H1 (cell line): ENCODE data around the gene ACP4.

Experiments
- ASH2L ChIP-seq: fragments of 200-600, 300-600 bp; sonication (generic); IDR thresholded peaks from one replicate; pipeline ENCODE4 v1.7.1; 2017; ENCODE audit warnings: low read length
- GABPA ChIP-seq: IDR thresholded peaks from 2 replicates; pipeline ENCODE4 v1.6.1; 2011; ENCODE audit warnings: mild to moderate bottlenecking, low read length, moderate library complexity, borderline replicate concordance; ENCODE audit not compliant: insufficient read depth
- PHF8 ChIP-seq: fragments of 200-600 bp; sonication (generic); conservative IDR thresholded peaks from 2 replicates; pipeline ENCODE4 v1.7.1; 2012; ENCODE audit warnings: low read depth, mild to moderate bottlenecking, inconsistent platforms, low read length, moderate library complexity
- POLR2AphosphoS5 ChIP-seq: IDR thresholded peaks from 2 replicates; pipeline ENCODE4 v1.6.1; 2011; ENCODE audit warnings: low read depth, low read length
- ZNF274 ChIP-seq: IDR thresholded peaks from 2 replicates; pipeline ENCODE4 v1.7.0; 2012; ENCODE audit warnings: low read length, borderline replicate concordance; ENCODE audit errors: extremely low read depth
- TF ChIP-seq, protein P1 (sequence below): IDR thresholded peaks from 2 replicates; pipeline ENCODE4 v1.6.1; 2012; ENCODE audit warnings: inconsistent platforms
- TF ChIP-seq, protein P2 (sequence below), 3 experiments: IDR thresholded peaks; 1 replicate in 2 of 3; 2 replicates in 1 of 3; pipeline versions ENCODE4 v1.5.1 to v1.6.1; 2011; ENCODE audit warnings: low read length in 3 of 3, mild to moderate bottlenecking in 3 of 3, inconsistent platforms in 2 of 3, low read depth in 1 of 3, moderate library complexity in 1 of 3; ENCODE audit not compliant: insufficient read depth in 1 of 3; ENCODE audit errors: control extremely low read depth in 1 of 3

DNA sequence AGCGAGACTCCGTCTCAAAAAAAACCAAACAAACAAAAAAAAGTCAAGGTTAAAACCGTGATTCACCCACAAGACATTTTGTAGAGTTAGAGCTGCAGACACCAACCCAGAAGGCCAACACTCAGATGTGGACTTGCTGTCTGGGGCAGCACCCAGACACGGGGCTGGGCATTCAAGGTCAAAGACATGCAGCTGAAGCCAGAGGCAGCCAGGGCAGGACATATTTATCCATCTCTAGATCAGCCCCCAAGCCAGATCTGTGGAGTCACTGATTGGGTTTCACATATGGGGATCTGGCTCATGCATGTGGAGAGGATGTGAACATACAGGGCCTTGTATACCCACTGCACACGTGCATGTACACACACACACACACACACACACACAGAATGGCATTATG is 39.6 kb downstream of the ACP4 start:
- TF ChIP-seq, protein P1, sequence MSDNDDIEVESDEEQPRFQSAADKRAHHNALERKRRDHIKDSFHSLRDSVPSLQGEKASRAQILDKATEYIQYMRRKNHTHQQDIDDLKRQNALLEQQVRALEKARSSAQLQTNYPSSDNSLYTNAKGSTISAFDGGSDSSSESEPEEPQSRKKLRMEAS = no peak
- TF ChIP-seq, protein P2, sequence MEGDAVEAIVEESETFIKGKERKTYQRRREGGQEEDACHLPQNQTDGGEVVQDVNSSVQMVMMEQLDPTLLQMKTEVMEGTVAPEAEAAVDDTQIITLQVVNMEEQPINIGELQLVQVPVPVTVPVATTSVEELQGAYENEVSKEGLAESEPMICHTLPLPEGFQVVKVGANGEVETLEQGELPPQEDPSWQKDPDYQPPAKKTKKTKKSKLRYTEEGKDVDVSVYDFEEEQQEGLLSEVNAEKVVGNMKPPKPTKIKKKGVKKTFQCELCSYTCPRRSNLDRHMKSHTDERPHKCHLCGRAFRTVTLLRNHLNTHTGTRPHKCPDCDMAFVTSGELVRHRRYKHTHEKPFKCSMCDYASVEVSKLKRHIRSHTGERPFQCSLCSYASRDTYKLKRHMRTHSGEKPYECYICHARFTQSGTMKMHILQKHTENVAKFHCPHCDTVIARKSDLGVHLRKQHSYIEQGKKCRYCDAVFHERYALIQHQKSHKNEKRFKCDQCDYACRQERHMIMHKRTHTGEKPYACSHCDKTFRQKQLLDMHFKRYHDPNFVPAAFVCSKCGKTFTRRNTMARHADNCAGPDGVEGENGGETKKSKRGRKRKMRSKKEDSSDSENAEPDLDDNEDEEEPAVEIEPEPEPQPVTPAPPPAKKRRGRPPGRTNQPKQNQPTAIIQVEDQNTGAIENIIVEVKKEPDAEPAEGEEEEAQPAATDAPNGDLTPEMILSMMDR (IDR thresholded peaks at IDR 0.05; ENCODE audit: control extremely low read depth in 1 of 3, insufficient read depth in 1 of 3, low read depth in 1 of 3, low read length in 3 of 3) = no peak
- no peak for TF ChIP-seq POLR2AphosphoS5
- TF ChIP-seq ZNF274 = no peak
- no peak for TF ChIP-seq GABPA
- TF ChIP-seq PHF8 = no peak
- TF ChIP-seq ASH2L = no peak
